ENCODE results near the gene SPACA5B. TPM values are rescaled to one million over a fixed set of nuclear protein-coding genes. Genes with fewer than 3 reads are reported as not detected.
"Not testable (repeated sequence)": the region's sequence is repeated elsewhere in the genome, so short reads cannot be mapped to it uniquely, and the experiment has no call there.

The SPACA5B gene
- total RNA-seq, result not detected in 2 replicates
- not detected for polyA plus RNA-seq (2012)

DNA sequence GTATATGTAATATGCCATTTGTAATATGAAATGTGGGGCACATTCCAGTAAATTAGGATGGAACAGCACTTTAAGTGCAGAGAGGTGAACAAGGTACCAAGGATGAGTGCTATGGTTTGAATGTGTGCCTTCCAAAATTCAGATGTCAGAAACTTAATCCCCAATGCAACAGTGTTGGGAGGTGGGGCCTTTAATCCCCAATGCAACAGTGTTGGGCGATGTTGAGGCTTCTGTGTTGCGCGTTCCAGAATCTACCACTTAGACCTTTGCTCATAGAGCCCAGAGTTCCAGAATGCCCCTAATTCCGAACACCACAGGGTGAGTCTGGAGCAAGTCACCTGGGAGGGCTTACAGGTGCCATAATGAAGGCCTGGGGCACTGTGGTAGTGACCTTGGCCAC is at the start of gene SPACA5B:
SPACA5B (plus strand) TSS at position 301 of the 400 bp plus-strand sequence; CDS start at position 363, 62 bp downstream.
- not testable (repeated sequence) for DNase-seq (ENCODE audit: low read depth)

DNA sequence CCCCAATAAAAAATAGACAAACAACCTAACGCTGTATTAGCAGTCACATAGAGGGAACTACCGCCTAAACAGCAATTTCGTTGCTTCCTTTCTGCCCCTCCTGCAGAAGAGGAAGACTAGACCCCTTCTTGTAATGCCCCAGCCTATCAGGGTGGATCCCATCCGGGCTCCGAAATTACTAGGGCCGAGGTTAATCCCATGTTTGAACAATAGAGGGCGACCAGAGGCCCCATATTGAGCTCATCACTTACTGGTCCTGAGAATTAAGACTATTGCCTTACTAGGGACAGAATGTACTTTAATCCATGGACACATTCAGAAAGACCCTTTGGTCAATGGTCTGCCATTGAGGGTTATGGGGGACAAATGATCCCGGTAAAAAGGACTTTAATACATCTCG is 47.2 kb upstream of the SPACA5B start:
- DNase-seq (ENCODE audit: low read depth), result peak; percentile 49

DNA sequence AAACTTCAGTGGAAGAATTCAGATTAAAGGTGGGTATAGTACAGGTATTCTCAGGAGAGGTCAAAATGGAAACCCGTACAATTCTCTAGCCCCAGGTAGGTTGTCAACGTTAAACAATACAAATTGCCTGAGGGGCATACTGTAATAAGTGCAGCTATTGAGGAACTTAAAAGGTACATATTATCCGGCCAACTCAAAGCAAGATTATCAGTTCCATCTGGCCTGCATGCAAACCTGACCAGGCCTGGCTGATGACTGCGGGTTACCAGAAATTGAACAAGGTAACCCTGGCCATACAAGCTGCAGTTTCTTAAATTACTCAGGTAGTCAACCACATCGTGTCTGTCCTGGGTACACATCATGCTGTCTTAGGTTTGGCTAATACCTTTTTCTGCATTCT is 46.7 kb upstream of the SPACA5B start:
- DNase-seq (ENCODE audit: low read depth), result no peak

DNA sequence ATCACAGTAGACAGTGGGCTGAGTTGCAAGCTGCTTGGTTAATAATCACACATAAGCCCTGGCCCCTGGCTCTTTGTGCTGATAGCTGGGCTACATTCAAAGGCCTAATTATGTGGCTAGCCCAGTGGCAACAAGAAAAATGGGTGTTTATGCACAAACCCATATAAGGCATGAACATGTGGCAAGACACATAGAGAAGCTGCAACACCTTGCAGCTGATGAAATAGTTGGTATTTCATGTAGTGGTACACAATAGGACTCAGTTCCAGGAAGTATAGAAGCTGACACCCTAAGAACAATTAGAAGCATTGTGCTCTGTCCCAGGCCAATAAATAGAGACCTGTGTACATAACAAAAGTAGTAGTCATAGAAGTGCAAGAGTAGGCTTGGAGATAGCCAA is 44.3 kb upstream of the SPACA5B start:
- DNase-seq (ENCODE audit: low read depth), result no peak

DNA sequence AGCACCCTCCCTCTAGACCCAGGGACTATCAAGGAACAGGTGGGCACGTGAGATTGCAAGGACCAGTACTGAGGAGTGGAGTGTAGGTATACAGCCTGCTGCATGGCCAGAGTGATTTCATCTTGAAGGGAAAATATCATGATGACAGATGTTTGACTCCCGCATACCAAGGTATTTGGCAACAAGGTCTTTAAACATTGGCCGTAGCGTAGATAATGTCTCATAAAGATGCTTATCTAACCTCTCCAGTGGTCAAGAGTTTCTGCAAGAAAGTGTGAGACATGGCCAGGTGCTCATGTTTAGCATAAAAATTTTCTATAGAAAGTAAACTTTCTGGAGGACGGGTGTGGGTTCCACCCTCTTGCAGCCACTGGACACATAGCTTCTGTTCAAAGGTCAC is 40.3 kb upstream of the SPACA5B start:
- DNase-seq (ENCODE audit: low read depth), result no peak

DNA sequence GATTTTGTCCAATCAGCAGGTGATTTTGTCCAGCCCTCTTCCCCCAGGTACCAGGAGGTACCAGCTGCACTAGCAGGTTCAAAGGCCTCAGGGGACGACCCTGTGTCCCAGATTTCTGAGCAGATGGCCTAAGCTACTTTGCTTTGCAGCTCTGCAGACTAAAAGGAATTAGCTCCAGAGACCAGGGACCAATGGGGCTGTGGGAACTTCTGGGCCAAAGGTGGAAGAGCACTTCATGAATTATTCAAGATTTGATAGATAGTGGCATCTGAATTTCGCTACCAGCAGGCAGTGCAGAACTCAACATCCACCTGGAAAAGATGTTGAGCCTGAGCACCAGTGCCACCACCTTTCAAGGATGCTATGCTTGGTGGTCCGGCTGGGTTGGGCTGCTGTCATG is 37.9 kb upstream of the SPACA5B start:
- DNase-seq (ENCODE audit: low read depth), result not testable (repeated sequence)

DNA sequence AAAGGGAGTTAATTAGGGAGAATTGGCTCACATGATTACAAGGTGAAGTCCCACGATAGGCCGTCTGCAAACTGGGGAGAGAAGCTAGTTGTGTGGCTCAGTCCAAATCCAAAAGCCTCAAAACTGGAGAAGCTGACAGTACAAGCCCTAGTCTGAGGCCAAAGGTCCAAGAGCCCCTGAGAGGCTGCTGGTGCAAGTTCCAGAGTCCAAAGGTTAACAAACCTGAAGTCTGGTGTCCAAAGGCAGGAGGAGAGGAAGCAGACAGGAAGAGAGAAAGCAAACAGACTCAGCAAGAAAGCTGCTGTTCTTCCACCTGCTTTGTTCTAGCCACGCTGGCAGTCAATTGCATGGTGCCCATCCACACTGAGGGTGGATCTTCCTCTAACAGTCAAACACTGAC is 29.0 kb upstream of the SPACA5B start:
- DNase-seq (ENCODE audit: low read depth), result no peak

DNA sequence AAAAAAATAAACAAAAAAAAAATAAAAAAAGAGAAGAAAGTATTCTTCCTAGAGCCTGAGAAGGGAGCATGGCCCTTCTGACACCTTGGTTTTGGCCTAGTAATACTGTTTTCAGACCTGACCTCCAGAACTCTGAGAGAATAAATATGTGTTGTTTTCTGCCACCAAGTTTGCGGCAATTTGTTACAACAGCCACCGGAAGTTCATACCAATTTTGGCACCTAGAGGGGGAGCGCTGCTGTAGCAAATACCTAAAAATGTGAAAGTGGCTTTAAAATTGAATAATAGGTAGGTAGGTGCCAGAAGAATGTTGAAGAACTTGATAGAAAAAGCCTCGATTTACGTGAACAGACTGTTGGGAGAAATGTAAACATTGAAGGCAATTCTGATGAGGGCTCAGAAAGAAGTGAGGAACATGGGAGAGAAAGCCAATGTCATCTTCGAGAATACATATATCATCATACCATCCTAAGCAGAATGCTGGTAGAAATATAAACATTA is 27.5 kb upstream of the SPACA5B start:
- no peak for DNase-seq (ENCODE audit: low read depth)

DNA sequence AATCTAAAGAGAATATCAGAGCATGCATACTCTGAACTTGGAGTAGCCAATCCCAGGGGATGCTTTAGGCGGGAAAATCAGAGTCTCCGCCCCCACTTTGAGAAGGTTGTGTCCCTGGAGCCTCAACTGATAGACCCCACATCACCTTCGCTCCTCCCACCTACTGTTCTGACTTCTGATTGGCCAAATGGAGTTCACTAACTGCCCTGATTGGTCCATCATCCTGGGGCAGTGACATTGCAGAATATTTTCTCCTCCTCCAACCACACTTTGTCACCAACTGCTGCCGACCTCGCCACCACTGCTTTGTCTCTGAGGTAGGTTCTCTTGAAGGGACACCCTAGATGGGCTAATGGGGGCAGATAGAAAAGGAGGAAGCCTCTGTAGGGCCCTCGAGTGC is 22.7 kb upstream of the SPACA5B start:
- DNase-seq (ENCODE audit: low read depth), result no peak

DNA sequence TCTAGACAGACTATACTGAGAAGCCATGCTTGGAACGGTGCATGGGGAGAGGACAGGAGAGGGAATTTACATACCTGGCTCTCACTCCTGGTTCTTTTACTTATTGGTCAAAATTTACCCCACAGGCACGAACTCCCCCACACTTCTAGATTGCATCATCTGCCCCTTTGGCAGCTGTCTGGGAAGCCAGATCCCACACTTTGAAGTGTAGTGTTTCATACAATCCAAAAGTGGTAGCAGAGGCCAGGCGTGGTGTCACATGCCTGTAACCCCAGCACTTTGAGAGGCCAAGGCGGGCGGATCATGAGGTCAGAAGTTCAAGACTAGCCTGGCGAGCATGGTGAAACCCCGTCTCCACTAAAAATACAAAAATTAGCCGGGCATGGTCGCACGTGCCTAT is 5.1 kb upstream of the SPACA5B start:
- DNase-seq (ENCODE audit: low read depth), result peak; percentile 15

DNA sequence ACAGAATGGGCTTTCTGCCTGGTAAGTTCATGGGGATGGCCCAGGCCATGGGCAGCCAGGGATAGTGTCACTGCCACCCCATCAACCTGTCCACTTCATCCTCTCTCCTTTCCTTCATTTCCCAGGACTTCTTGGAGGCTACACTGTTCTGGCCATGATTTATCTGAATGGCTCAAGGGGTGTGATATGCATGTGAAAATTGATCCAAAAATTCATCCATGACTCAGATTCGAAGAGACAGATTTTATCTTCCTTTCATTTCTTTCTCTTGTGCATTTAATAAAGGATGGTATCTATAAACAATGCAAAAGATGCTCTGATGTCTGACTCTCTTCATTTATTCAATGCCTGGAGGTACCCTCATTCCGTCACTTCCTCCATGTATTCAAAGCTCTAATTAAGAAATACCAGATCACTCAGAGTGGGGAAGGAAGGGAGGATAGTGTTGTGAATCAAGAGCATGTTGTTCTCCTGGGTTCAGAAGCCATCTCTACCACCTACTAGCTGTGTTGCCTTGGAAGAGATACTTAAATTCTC is 1.9 kb downstream of the SPACA5B start:
- DNase-seq (ENCODE audit: low read depth), result not testable (repeated sequence)

DNA sequence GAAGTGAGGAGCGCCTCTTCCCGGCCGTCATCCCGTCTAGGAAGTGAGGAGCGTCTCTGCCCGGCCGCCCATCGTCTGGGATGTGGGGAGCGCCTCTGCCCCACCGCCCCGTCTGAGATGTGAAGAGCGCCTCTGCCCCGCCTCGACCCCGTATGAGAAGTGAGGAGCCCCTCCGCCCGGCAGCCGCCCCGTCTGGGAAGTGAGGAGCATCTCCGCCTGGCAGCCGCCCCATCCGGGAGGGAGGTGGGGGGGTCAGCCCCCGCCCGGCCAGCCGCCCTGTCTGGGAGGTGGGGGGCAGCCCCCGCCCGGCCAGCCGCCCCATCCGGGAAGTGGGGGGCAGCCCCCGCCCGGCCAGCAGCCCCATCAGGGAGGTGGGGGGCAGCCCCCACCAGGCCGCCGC is 8.7 kb downstream of the SPACA5B start:
- not testable (repeated sequence) for DNase-seq (ENCODE audit: low read depth)

DNA sequence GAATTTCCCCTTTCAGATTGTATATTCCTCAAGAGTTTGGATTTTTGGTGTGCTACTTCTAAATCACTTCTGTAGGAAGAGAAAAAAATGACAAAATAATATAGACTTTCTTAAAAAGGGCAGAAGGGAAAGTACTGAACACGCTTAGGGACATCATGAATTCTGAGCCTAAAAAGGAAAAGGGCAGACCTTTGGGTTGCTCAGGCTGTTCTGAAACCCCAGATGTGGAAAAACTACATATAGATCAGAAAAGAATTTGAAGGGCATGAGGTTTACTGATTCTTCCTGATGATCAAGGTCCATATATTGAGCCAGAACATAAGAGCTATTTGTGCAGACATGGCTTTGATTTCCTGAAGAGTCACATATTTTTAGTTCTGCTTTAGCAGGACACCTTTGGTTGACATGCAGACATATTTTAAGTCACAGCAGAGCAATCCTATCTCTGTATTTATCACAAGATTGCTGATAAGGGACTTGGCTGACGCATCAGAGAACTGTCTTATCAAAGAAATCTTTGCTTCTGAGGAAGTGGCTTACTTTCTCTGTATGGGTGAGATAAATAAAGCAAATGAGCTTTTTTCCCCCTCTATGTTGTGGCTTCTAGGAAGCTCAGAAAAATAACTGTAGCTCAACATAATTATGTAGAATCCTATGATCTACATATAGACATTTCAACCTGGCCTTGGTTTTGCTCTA is 11.5 kb downstream of the SPACA5B start:
- DNase-seq (ENCODE audit: low read depth), result not testable (repeated sequence)

DNA sequence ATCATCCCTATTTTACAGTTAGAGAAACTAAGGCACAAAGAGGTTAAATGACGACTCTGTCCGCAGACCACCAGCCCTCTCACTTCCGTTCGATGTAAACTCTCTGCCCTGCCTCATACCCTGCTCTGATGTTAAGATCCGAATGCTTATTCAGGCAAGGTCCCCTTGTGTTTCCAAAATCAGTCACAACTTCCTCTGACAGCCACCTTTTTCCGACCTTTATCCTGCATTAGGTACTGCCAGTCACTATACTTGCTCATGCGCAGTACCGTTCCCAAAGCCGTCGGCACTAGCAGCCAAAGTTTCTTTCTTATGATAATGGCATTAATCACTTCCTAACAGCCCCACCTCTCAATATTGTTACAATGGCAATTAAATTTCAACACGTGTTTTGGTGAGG is 12.3 kb downstream of the SPACA5B start:
- not testable (repeated sequence) for DNase-seq (ENCODE audit: low read depth)

DNA sequence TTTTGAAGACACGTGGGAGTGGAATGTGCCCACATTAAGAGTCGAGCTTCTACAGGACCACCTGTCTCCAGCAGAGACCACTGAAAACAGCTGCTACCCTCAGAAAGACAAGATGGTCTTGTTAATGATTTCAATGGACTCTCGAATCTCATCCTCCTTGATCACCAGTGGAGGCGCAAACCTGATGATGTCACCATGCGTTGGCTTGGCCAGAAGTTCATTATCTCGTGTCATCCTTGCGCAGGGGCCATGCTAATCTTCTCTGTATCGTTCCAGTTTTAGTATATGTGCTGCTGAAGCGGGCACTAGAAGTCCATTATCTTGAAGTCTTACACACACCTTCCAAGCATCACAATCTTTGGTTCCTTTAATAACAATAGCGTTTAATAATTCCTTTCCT is 23.3 kb downstream of the SPACA5B start:
- DNase-seq (ENCODE audit: low read depth), result no peak

DNA sequence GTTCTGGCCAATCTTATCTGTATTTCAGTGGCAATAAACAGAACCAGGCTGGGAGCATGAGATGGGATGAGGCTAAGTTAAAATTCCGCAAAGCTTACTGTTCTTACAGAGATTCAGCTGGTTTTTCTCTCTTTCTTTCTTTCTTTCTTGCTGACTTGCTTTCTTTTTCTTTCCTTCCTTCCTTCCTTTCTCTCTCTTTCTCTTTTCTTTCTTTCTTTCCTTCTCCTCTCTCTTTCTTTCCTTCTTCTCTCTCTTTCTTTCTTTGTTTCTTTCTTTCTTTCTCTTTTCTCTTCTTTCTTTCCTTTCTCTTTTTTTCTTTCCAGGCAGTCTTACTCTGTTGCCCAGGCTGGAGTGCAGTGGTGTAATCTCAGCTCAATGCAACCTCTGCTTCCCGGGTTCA is 24.4 kb downstream of the SPACA5B start:
- DNase-seq (ENCODE audit: low read depth), result no peak

DNA sequence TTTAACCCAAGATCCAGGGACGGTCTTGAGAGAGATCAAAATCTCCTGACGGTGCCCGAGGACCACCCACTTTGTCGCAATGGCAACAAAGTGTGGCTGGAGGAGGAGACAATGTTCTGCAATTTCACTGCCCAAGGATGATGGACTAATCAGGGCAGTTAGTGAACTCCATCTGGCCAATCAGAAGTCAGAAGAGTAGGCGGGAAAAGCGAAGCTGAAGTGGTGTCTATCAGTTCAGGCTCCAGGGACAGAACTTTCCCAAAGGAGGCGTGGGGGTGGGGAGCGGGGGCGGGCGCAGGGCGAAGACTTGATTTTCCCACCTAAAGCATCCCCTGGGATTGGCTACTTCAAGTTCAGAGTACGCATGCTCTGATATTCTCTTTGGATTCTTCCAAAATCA is 25.6 kb downstream of the SPACA5B start:
- no peak for DNase-seq (ENCODE audit: low read depth)

DNA sequence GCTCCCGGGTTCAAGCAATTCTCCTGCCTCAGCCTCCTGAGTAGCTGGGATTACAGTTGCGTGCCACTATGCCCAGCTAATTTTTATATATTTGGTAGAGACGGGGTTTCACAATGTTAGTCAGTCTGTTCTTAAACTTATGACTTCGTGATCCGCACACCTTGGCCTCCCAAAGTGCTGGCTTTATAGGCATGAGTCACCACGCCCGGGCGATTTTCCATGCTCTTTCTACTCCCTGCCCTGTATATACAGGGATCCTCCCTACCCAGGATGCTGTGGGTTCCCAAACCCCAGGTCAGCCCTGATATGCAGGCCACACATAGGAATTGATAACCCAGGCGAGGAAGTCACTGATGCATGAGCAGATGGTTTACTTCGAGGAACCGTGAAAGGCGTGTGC is 34.8 kb downstream of the SPACA5B start:
- DNase-seq (ENCODE audit: low read depth), result no peak

DNA sequence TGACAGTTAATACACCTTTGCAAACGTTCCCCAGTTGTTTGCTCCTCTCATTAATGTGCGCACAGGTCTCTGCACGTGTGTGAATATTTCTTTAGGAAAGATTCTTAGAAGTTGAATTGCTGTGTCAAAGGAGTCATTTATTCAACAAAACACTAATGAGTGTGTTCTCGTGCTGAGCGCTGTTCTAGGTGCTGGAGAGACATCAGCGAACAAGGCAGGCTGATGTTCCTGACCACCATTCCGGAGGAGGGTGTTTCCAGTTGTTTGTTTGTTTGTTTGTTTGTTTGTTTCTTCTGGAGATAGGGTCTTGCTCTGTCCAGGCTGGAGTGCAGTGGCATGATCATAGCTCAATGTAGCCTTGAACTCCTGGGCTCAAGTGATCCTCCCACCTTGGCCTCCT is 35.9 kb downstream of the SPACA5B start:
- DNase-seq (ENCODE audit: low read depth), result not testable (repeated sequence)

DNA sequence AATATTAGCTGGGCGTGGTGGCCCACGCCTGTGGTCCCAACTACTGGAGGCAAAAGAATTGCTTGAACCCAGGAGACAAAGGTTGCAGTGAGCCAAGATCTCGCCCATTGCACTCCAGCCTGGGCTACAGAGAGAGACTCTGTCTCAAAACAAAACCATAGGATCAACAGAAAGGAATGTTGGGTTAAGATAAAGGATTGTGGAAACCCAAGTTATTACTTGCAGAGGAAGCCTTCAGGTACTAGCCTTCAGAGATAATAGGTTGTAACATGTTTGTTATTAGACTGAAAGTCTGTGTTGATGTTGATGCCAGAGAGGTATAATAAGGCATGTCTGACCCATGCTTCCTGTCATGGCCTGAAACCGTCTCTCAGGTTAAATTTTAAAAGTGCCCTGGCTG is 49.3 kb downstream of the SPACA5B start:
- no peak for DNase-seq (ENCODE audit: low read depth)

DNA sequence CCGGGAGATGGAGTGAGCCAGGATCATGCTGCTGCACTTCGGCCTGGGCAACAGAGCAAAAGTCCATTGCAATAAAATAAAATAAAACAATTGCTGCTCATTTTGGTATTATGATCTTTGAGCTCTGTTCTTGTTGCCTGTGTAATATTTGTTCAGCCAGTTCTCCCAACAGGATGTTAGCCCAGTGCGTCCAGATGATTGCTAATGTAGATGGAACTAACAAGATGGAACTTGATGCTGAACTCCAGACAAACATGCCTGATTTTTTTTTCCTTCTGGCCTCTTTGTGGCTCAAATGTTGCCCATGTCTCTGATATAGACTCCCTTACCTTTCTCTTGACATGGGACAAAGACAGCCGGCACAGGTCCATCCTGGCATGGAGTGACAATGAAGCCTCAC is 50.4 kb downstream of the SPACA5B start:
- no peak for DNase-seq (ENCODE audit: low read depth)

DNA sequence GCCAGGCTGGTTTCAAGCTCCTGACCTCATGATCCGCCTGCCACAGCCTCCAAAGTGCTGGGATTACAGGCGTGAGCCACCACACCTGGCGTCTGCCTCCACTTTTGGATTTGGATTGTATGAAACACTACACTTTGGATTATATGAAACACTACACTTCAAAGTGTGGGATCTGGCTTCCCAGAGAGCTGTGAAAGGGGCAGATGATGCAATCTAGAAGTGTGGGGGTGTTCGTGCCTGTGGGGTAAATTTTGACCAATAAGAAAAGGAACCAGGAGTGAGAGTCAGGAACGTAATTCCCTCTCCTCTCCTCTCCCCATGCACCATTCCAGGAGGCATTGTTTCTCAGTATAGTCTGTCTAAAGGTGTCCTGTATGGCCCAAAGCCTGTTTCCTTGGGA is 51.5 kb downstream of the SPACA5B start:
- peak; percentile 5 for DNase-seq (ENCODE audit: low read depth)
